ENCODE measurements around the gene PSMF1. TPM values are rescaled to one million over a fixed set of nuclear protein-coding genes. Genes with fewer than 3 reads are reported as not detected.
A peak's percentile ranks its signal among the peaks of the same experiment; 100 is the strongest.

PSMF1 gene
- total and polyA plus RNA-seq, 9 of the 15 experiments (the other 6 are each of a cell fraction or from before 2014, with no cell fraction given) = 8.5 to 192 (median 33.2) TPM

DNA sequence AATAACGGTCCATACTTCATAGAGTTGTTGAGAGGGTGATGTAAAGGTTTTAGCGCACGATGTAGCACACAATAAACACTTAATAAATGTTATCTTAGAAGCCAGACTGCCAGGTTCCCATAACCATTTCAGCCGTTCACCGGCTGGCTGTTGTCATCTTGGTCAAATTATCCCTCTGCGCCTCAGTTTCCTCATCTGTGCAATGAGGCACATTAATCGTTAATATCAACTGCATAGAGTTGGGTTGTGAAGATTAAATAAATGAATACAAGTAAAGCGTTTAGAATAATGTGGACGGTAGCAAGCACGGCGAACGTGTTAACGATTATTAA, 432 bp upstream of the PSMF1 start (continued):
- no peak for TF ChIP-seq RBBP5 (IDR thresholded peaks at IDR 0.05; ENCODE audit: borderline replicate concordance, insufficient read depth, low read length, poor library complexity, severe bottlenecking)

DNA sequence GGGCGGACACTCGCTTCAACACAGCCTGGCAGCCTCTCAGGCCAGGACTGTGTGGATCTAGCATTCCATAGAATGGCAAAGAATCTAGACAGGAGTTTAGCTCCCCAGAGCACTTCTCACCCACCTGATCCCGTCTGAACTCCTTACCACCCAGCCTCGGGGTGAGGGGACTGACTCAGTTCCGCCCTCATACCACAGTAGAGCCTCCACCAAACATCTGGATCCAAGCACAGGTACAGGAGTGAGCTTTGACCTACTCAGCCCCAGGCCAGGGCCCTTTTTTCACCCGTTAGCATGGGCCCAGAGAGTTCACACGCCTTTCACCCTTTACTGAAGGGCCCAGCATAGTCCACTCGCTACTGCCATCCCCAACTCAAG, 715 bp downstream of the PSMF1 start:
- intact Hi-C loops (cut with micrococcal nuclease) = loop anchor here (2.0 to 5.0 kb wide), 2 partner anchors 66 to 93 kb away; partner anchors contain the start of gene TMEM74B
- H3K4me2 ChIP-seq (ENCODE audit: insufficient read depth, low read length) = peak overlapping the region; percentile 97

DNA sequence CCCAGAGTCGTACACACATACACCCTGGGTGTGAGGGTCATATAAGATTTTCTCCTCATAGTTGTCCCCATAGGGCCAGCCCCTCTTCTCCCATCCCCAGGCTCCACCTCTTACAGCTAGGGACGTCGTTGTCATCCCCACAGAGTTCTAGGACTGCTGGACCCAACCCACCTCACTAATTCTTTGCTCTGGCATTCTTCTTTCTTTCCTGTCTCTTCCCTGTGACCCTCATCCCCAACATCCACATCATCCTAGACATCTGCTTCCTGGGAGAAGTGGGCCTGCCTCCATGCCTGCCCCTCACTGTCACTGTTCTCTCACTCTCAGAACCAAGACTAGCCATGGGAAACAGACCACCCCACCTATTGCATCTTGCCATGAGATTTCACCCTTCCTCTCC, 1.1 kb downstream of the PSMF1 start:
- in situ Hi-C loops (cut with MboI) (no loop called here), intact Hi-C loops (cut with micrococcal nuclease) (loop anchor here (2.0 to 5.0 kb wide), 2 partner anchors 65 to 93 kb away; partner anchors contain the start of gene TMEM74B)
- peak overlapping the region; percentile 91 to 99; a peak in 3 of 4 replicates for H3K9ac ChIP-seq (ENCODE audit: insufficient read depth in 1 of 2, low read depth in 2 of 2, low read length in 2 of 2)
- FAIRE-seq (no peak), DNase-seq (ENCODE audit: extremely low read depth in 1 of 4, low spot score in 3 of 4) (peak in 1 of 4 experiments; percentile 8), ATAC-seq (no peak; the same call in 2 of the 3 replicates)
- no peaks in the 10 kb centered on the region for H3K9me1 ChIP-seq (ENCODE audit: control insufficient read depth, insufficient read depth, low read length)
- WGBS (ENCODE audit: insufficient coverage, low coverage, missing lambda C conversion rate) = 0% methylated on average over 2 of the region's 3 CpGs
- H3K79me2 ChIP-seq (ENCODE audit: control insufficient read depth, insufficient read depth, low read length) = peaks cover 69% of the 10 kb centered on the region
- POLR2A ChIA-PET = interaction anchor here (0.6 to 1.9 kb wide), 5 partner anchors 9 to 158 kb away, joined by 4 to 6 read pairs (median 5); no protein-coding TSS in a partner anchor
- H2AFZ ChIP-seq (ENCODE audit: low read depth, low read length) = no peak overlapping the region
- no peaks in the 10 kb centered on the region for H3K27me3 ChIP-seq (ENCODE audit: control insufficient read depth in 2 of 2, insufficient read depth in 2 of 2, low read length in 2 of 2)
- TF ChIP-seq EP300 (IDR thresholded peaks at IDR 0.05; ENCODE audit: low read length) = no peak
- TF ChIP-seq TARDBP (IDR thresholded peaks at IDR 0.05) = no peak
- TF ChIP-seq, protein P1, sequence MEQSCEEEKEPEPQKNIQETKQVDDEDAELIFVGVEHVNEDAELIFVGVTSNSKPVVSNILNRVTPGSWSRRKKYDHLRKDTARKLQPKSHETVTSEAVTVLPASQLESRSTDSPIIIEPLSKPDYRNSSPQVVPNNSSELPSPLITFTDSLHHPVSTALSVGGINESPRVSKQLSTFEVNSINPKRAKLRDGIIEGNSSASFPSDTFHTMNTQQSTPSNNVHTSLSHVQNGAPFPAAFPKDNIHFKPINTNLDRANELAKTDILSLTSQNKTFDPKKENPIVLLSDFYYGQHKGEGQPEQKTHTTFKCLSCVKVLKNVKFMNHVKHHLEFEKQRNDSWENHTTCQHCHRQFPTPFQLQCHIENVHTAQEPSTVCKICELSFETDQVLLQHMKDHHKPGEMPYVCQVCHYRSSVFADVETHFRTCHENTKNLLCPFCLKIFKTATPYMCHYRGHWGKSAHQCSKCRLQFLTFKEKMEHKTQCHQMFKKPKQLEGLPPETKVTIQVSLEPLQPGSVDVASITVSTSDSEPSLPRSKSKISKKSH (CRISPR knock-in tag; IDR thresholded peaks at IDR 0.05) = no peak
- TF ChIP-seq ZNF133 (CRISPR knock-in tag; IDR thresholded peaks at IDR 0.05) = no peak
- TF ChIP-seq TAL1 (IDR thresholded peaks at IDR 0.05) = no peak
- TF ChIP-seq GTF2F1 (IDR thresholded peaks at IDR 0.05; ENCODE audit: low read depth, low read length) = no peak
- no peak for TF ChIP-seq ZNF23 (CRISPR knock-in tag; IDR thresholded peaks at IDR 0.05)
- TF ChIP-seq, protein P2, sequence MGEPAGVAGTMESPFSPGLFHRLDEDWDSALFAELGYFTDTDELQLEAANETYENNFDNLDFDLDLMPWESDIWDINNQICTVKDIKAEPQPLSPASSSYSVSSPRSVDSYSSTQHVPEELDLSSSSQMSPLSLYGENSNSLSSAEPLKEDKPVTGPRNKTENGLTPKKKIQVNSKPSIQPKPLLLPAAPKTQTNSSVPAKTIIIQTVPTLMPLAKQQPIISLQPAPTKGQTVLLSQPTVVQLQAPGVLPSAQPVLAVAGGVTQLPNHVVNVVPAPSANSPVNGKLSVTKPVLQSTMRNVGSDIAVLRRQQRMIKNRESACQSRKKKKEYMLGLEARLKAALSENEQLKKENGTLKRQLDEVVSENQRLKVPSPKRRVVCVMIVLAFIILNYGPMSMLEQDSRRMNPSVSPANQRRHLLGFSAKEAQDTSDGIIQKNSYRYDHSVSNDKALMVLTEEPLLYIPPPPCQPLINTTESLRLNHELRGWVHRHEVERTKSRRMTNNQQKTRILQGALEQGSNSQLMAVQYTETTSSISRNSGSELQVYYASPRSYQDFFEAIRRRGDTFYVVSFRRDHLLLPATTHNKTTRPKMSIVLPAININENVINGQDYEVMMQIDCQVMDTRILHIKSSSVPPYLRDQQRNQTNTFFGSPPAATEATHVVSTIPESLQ (CRISPR knock-in tag; IDR thresholded peaks at IDR 0.05) = 0 out of 2 replicates have a peak, but pooled peaks have one; percentile 69
- H3K4me1 ChIP-seq (replicated peaks in 1 of 2; ENCODE audit: control insufficient read depth in 2 of 2, insufficient read depth in 2 of 2, low read length in 2 of 2) = peaks cover 14 to 42% of the 10 kb centered on the region in 2 experiments; a peak in 4 of 5 replicates
- H4K20me1 ChIP-seq (replicated peaks; ENCODE audit: control insufficient read depth, insufficient read depth, low read length) = peaks cover 13% of the 10 kb centered on the region
- H3K9me3 ChIP-seq (replicated peaks; ENCODE audit: control insufficient read depth, insufficient read depth, low read depth, low read length) = no peaks in the 10 kb centered on the region
- H3K4me2 ChIP-seq (ENCODE audit: insufficient read depth, low read length) = peak overlapping the region; percentile 97
- CTCF ChIA-PET (ENCODE audit: low intra/inter-chr PET ratio) = no interaction called here
- peak overlapping the region; percentile 90 for H3K4me3 ChIP-seq
- no TSS peak for BruUV-seq (replicated peaks)
- peaks cover 37% of the 10 kb centered on the region for H3K36me3 ChIP-seq (ENCODE audit: control insufficient read depth, insufficient read depth, low read length)
- H3K27ac ChIP-seq (ENCODE audit: extremely low read depth, low read depth, low read length) = no peak overlapping the region; the same call in 1 of the 3 replicates

More for the DNA sequence above, 715 bp downstream of the PSMF1 start:
- Histone ChIP-seq H3K79me2 (ENCODE audit: control insufficient read depth, insufficient read depth, low read length) (peaks cover 65% of the 10 kb centered on the region), H3K36me3 (ENCODE audit: control insufficient read depth, insufficient read depth, low read length) (peaks cover 32% of the 10 kb centered on the region), H2AFZ (ENCODE audit: low read depth, low read length) (peak overlapping the region; percentile 87; the same call in 1 of the 2 replicates), H3K9ac (ENCODE audit: insufficient read depth in 1 of 2, low read depth in 2 of 2, low read length in 2 of 2) (peak overlapping the region; percentile 91 to 99), H3K4me3 (peak overlapping the region; percentile 90), H4K20me1 (replicated peaks; ENCODE audit: control insufficient read depth, insufficient read depth, low read length) (peaks cover 13% of the 10 kb centered on the region), H3K27me3 (ENCODE audit: control insufficient read depth in 2 of 2, insufficient read depth in 2 of 2, low read length in 2 of 2) (no peaks in the 10 kb centered on the region), H3K9me1 (ENCODE audit: control insufficient read depth, insufficient read depth, low read length) (no peaks in the 10 kb centered on the region), H3K27ac (ENCODE audit: extremely low read depth, low read depth, low read length) (peak overlapping the region; percentile 75), H3K4me1 (replicated peaks in 1 of 2; ENCODE audit: control insufficient read depth in 2 of 2, insufficient read depth in 2 of 2, low read length in 2 of 2) (peaks cover 14 to 42% of the 10 kb centered on the region in 2 experiments; a peak in 4 of 5 replicates), H3K9me3 (replicated peaks; ENCODE audit: control insufficient read depth, insufficient read depth, low read depth, low read length) (no peaks in the 10 kb centered on the region)
- ATAC-seq (peak; percentile 5; the same call in 1 of the 3 replicates), FAIRE-seq (no peak), DNase-seq (ENCODE audit: extremely low read depth in 1 of 4, low spot score in 3 of 4) (no peak)
- BruUV-seq (replicated peaks) = no TSS peak
- in situ Hi-C loops (cut with MboI) = no loop called here
- ChIA-PET CTCF (ENCODE audit: low intra/inter-chr PET ratio) (no interaction called here), POLR2A (interaction anchor here (0.6 to 1.4 kb wide), 5 partner anchors 9 to 1634 kb away, joined by 3 to 5 read pairs (median 4); no protein-coding TSS in a partner anchor)
- 0% methylated on average over 6 of the region's 8 CpGs for WGBS (ENCODE audit: insufficient coverage, low coverage, missing lambda C conversion rate)
- 0 out of 2 replicates have a peak, but pooled peaks have one; percentile 1 for TF ChIP-seq NR3C1 (CRISPR knock-in tag; IDR thresholded peaks at IDR 0.05)
- TF ChIP-seq SMARCE1 (IDR thresholded peaks at IDR 0.05) = no peak
